Sciatic nerve (tissue), 2 donors: ENCODE data around the gene ZDHHC20. TPM values are rescaled to one million over a fixed set of nuclear protein-coding genes. Genes with fewer than 3 reads are reported as not detected.

Experiments
- ATAC-seq: fragments of 200-7000 bp; cut with Tn5 transposase; one replicate; pipeline ENCODE4 v1.9.1; 2020; ENCODE audit warnings: mild to moderate bottlenecking, moderate library complexity
- DNase-seq: peaks from one replicate; pipeline ENCODE4 v3.0.0-alpha.2; 2020; ENCODE audit warnings: low spot score
- intact Hi-C: fragments of 100-400 bp; cut with DNase I; formaldehyde crosslinking; loops from one replicate; pipeline ENCODE4 v1.14.2; 2022
- total RNA-seq: library from RNA; stranded (reverse); fragmentation: NEBNext Ultra II Directional; extraction: Animal tissue kit (Norgen Biotek cat#: 25700); gene quantifications from one replicate; pipeline ENCODE4 v1.2.1, GENCODE V29; 2021
- donor health status: DM: no; HTN: no; CAD: no.
- donor health status: DM: no; HTN: no; CAD: no.

ZDHHC20 gene
- total RNA-seq, 1 donor from 2014 or later = 61.2 TPM

- intact Hi-C loops = no loop called here
- DNase-seq = no peak
- ATAC-seq = no peak
These were observed 122.3 kb downstream of the ZDHHC20 start for GRCh38 chr13:21336609-21337349.

GRCh38 chr13:21333186-21333585 is 125.9 kb downstream of the ZDHHC20 start:
- intact Hi-C loops = no loop called here
- DNase-seq (no peak), ATAC-seq (no peak)

GRCh38 chr13:21330126-21330861 is 128.8 kb downstream of the ZDHHC20 start:
- DNase-seq (no peak), ATAC-seq (no peak)
- intact Hi-C loops = no loop called here

- intact Hi-C loops = no loop called here
- no peak for DNase-seq
- no peak for ATAC-seq
These were observed 130.1 kb downstream of the ZDHHC20 start for GRCh38 chr13:21328836-21329477.

GRCh38 chr13:21328201-21328600 is 130.9 kb downstream of the ZDHHC20 start:
- DNase-seq (no peak), ATAC-seq (no peak)
- intact Hi-C loops = no loop called here

GRCh38 chr13:21326155-21327031 is 132.7 kb downstream of the ZDHHC20 start:
- intact Hi-C loops = no loop called here
- DNase-seq (no peak), ATAC-seq (peak; percentile 90)

- ATAC-seq (no peak), DNase-seq (no peak)
- intact Hi-C loops = no loop called here
These were observed 134.3 kb downstream of the ZDHHC20 start for GRCh38 chr13:21324803-21325202.

GRCh38 chr13:21322988-21323387 is 136.1 kb downstream of the ZDHHC20 start:
- intact Hi-C loops = no loop called here
- DNase-seq = no peak
- ATAC-seq = no peak

Other genes with a start within 250 kb of the ZDHHC20 start
- 32.9 TPM for gene MICU2, start 144.9 kb upstream of the ZDHHC20 start, total RNA-seq
- gene FGF9, start 211.8 kb upstream of the ZDHHC20 start, total RNA-seq = 2.1 TPM